Kidney (tissue), 14 donors: ENCODE measurements around the gene FOXK1. TPM values are rescaled to one million over a fixed set of nuclear protein-coding genes. Genes with fewer than 3 reads are reported as not detected.

Experiments
- DNase-seq, 5 donors: peaks; one replicate each; pipeline ENCODE4 v3.0.0-alpha.2; 2013 to 2020
- FAIRE-seq: peaks from 2 replicates; lab custom pipeline; 2012; peaks lifted over from hg19 to GRCh38; lab: Jason Lieb, UNC
- H3K27ac ChIP-seq, 2 donors: one replicate each; pipeline ENCODE4 v1.7.0; 2013; ENCODE audit warnings: low read depth in 2 of 2, low read length in 2 of 2, inconsistent platforms in 1 of 2
- H3K27me3 ChIP-seq: one replicate; pipeline ENCODE4 v1.7.1; 2013; ENCODE audit warnings: low read length, inconsistent platforms; ENCODE audit not compliant: control insufficient read depth, insufficient read depth
- H3K36me3 ChIP-seq, 3 donors: one replicate each; pipeline versions ENCODE4 v1.7.0 to v1.7.1; 2013; ENCODE audit warnings: low read length in 3 of 3, control low read depth in 1 of 3, inconsistent platforms in 1 of 3; ENCODE audit not compliant: insufficient read depth in 3 of 3, control insufficient read depth in 2 of 3
- H3K4me1 ChIP-seq, 3 donors: one replicate each; pipeline versions ENCODE4 v1.7.0 to v1.7.1; 2013; ENCODE audit warnings: low read length in 3 of 3, inconsistent platforms in 1 of 3, low read depth in 1 of 3; ENCODE audit not compliant: control insufficient read depth in 2 of 3, insufficient read depth in 2 of 3
- H3K4me3 ChIP-seq, 3 donors: one replicate each; pipeline versions ENCODE4 v1.7.0 to v1.8.1; 2013; ENCODE audit warnings: low read length in 3 of 3, control low read depth in 1 of 3, inconsistent platforms in 1 of 3
- H3K9ac ChIP-seq, 3 donors: one replicate each; pipeline versions ENCODE4 v1.7.0 to v1.7.1; 2013; ENCODE audit warnings: low read length in 3 of 3, control low read depth in 1 of 3, inconsistent platforms in 1 of 3
- H3K9me3 ChIP-seq, 3 donors: one replicate each; pipeline versions ENCODE4 v1.7.0 to v1.7.1; 2013; ENCODE audit warnings: low read length in 3 of 3, control low read depth in 1 of 3, inconsistent platforms in 1 of 3; ENCODE audit not compliant: control insufficient read depth in 2 of 3, insufficient read depth in 1 of 3
- intact Hi-C: fragments of 100-400 bp; cut with DNase I; formaldehyde crosslinking; loops from one replicate; pipeline ENCODE4 v1.11.1; 2022
- polyA plus RNA-seq: library from polyadenylated mRNA; stranded (reverse); fragments of 350-450 nt; fragmentation: Illumina TruSeq; extraction: RNeasy Lipid Tissue Mini Kit (QIAGEN cat#74804); gene quantifications from one replicate; pipeline ENCODE4 v1.2.3, GENCODE V29; 2014; ENCODE audit warnings: low read depth, low replicate concordance; ENCODE audit not compliant: insufficient read depth
- total RNA-seq: library from RNA; stranded (reverse); fragmentation: NEBNext Ultra II Directional; extraction: Animal tissue kit (Norgen Biotek cat#: 25700); gene quantifications from one replicate; pipeline ENCODE4 v1.2.1, GENCODE V29; 2021
- TF ChIP-seq, protein P1 (sequence below): IDR thresholded peaks from 3 replicates; pipeline ENCODE4 v1.5.1; 2012; ENCODE audit warnings: mild to moderate bottlenecking, moderate library complexity, borderline replicate concordance; ENCODE audit not compliant: insufficient read depth; ENCODE audit errors: extremely low read depth
- donor health status: control.
- donor health status: control.
- donor health status: control.
- donor health status: control.
- donor health status: control.
- donor health status: DM: yes; HTN: yes; CAD: no.
- donor health status: Normal renal cell carcinoma (clear cell type).

The FOXK1 gene
- total and polyA plus RNA-seq, 2 donors from 2014 or later: 3.9 to 44.2 TPM

DNA sequence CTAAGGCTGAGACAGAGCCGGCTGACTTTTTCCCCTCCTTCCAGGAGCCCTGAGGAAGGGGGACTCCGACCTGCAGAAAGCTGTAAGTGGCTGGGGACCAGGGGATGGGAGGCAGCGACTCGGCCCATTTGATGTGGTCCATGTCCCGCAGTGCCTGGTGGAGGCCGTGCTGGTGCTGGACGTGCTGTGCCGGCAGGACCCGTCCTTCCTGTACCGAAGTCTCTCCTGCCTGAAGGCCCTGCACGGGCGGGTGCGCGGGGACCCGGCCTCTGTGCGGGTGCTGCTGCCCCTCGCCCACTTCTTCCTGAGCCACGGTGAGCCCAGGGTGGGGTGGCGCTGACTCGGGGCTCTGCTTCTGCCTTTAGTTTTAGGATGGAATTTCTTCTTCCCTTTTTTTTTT lies 103.3 kb downstream of the FOXK1 start:
- Histone ChIP-seq H3K4me1 (no peaks in the 10 kb centered on the region), H3K27ac (no peak overlapping the region), H3K9me3 (no peaks in the 10 kb centered on the region), H3K4me3 (no peak overlapping the region), H3K27me3 (no peaks in the 10 kb centered on the region), H3K9ac (no peak overlapping the region), H3K36me3 (peaks cover 0 to 26% (median 8%) of the 10 kb centered on the region in 3 donors)
- TF ChIP-seq, protein P1, sequence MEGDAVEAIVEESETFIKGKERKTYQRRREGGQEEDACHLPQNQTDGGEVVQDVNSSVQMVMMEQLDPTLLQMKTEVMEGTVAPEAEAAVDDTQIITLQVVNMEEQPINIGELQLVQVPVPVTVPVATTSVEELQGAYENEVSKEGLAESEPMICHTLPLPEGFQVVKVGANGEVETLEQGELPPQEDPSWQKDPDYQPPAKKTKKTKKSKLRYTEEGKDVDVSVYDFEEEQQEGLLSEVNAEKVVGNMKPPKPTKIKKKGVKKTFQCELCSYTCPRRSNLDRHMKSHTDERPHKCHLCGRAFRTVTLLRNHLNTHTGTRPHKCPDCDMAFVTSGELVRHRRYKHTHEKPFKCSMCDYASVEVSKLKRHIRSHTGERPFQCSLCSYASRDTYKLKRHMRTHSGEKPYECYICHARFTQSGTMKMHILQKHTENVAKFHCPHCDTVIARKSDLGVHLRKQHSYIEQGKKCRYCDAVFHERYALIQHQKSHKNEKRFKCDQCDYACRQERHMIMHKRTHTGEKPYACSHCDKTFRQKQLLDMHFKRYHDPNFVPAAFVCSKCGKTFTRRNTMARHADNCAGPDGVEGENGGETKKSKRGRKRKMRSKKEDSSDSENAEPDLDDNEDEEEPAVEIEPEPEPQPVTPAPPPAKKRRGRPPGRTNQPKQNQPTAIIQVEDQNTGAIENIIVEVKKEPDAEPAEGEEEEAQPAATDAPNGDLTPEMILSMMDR: no peak
- DNase-seq (no peak), FAIRE-seq (no peak)
- intact Hi-C loops: loop anchor here (10.0 kb wide), 1 partner anchor 299 kb away; no protein-coding TSS in a partner anchor

DNA sequence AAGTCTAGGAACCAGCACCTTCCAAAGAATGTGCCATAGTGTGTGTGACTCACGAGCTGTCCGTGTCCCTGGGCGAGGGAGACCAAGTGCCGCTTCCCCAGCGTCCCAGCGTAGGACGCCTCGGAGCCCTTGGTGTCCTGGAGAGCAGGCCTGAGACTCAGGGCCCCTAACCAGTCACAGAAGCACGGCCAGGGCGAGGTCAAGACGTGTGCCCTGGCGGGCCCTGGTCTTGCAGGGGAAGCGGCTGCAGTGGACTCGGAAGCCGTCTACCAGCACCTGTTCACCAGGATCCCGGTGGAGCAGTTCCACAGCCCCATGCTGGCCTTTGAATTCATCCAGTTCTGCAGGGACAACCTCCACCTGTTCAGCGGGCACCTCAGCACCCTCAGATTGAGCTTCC lies 103.9 kb downstream of the FOXK1 start:
- Histone ChIP-seq H3K36me3 (peaks cover 0 to 23% (median 11%) of the 10 kb centered on the region in 3 donors), H3K27me3 (no peaks in the 10 kb centered on the region), H3K9me3 (no peaks in the 10 kb centered on the region), H3K4me3 (no peak overlapping the region), H3K27ac (no peak overlapping the region), H3K9ac (no peak overlapping the region), H3K4me1 (no peaks in the 10 kb centered on the region)
- DNase-seq (no peak), FAIRE-seq (no peak)
- intact Hi-C loops: loop anchor here (10.0 kb wide), 1 partner anchor 299 kb away; no protein-coding TSS in a partner anchor
- TF ChIP-seq, protein P1: no peak

DNA sequence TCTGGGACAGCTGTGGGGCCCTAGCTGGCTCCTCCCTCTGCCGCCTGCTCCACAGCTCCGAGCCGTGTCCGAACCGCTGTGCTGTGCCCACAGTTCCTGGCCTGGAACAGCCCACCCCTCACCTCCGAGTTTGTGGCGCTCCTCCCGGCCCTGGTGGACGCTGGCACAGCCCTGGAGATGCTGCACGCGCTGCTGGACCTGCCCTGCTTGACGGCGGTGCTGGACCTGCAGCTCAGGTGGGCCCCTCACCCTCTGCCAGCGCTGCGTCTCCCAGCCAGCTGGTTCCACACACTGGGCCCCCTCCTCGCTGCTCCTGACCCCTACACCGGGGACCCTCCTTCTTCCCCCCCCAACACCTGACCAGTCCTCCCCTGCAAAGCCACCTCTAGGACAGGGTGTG lies 105.4 kb downstream of the FOXK1 start:
- H3K27me3 ChIP-seq: no peaks in the 10 kb centered on the region
- no peak overlapping the region for H3K9ac ChIP-seq
- H3K9me3 ChIP-seq: no peaks in the 10 kb centered on the region
- peaks cover 0 to 18% (median 3%) of the 10 kb centered on the region in 3 donors for H3K36me3 ChIP-seq
- no peak overlapping the region for H3K4me3 ChIP-seq
- TF ChIP-seq, protein P1: no peak
- FAIRE-seq (no peak), DNase-seq (peak in 1 of 5 donors; percentile 74)
- H3K27ac ChIP-seq: no peak overlapping the region
- intact Hi-C loops: loop anchor here (10.0 kb wide), 1 partner anchor 297 kb away; no protein-coding TSS in a partner anchor
- no peaks in the 10 kb centered on the region for H3K4me1 ChIP-seq
